Uterus (tissue), 2 donors: ENCODE data around the gene CDH4.

Experiments
- CTCF ChIP-seq, 4 experiments: fragments of 200-600 bp in 2 of 4; fragments of 450-650 bp in 2 of 4; sonication (generic) in 2 of 4; IDR thresholded peaks; one replicate each; pipeline ENCODE4 v1.5.1; 2016 to 2019; ENCODE audit warnings: antibody characterized with exemption in 4 of 4, mild to moderate bottlenecking in 2 of 4, moderate library complexity in 1 of 4
- POLR2A ChIP-seq, 2 donors: fragments of 450-650 bp; IDR thresholded peaks; one replicate each; pipeline ENCODE4 v1.6.1; 2016; ENCODE audit warnings: antibody characterized with exemption in 2 of 2, mild to moderate bottlenecking in 1 of 2, moderate library complexity in 1 of 2

GRCh38 chr20:61697666-61698597, 445.9 kb downstream of the CDH4 start:
- TF ChIP-seq CTCF (IDR thresholded peaks at IDR 0.05) (no peak), POLR2A (IDR thresholded peaks at IDR 0.05) (no peak)
